Hypothalamus (tissue), 51 donors: Measurements from ENCODE around the gene INO80.
"Not testable (repeated sequence)": the region's sequence is repeated elsewhere in the genome, so short reads cannot be mapped to it uniquely, and the experiment has no call there.

Source experiments
- DNase-seq, 51 donors: peaks; one replicate each; lab custom pipeline; 2025; lab: John Stamatoyannopoulos, UW

INO80 gene, protein sequence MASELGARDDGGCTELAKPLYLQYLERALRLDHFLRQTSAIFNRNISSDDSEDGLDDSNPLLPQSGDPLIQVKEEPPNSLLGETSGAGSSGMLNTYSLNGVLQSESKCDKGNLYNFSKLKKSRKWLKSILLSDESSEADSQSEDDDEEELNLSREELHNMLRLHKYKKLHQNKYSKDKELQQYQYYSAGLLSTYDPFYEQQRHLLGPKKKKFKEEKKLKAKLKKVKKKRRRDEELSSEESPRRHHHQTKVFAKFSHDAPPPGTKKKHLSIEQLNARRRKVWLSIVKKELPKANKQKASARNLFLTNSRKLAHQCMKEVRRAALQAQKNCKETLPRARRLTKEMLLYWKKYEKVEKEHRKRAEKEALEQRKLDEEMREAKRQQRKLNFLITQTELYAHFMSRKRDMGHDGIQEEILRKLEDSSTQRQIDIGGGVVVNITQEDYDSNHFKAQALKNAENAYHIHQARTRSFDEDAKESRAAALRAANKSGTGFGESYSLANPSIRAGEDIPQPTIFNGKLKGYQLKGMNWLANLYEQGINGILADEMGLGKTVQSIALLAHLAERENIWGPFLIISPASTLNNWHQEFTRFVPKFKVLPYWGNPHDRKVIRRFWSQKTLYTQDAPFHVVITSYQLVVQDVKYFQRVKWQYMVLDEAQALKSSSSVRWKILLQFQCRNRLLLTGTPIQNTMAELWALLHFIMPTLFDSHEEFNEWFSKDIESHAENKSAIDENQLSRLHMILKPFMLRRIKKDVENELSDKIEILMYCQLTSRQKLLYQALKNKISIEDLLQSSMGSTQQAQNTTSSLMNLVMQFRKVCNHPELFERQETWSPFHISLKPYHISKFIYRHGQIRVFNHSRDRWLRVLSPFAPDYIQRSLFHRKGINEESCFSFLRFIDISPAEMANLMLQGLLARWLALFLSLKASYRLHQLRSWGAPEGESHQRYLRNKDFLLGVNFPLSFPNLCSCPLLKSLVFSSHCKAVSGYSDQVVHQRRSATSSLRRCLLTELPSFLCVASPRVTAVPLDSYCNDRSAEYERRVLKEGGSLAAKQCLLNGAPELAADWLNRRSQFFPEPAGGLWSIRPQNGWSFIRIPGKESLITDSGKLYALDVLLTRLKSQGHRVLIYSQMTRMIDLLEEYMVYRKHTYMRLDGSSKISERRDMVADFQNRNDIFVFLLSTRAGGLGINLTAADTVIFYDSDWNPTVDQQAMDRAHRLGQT (N-terminal part only)

DNA sequence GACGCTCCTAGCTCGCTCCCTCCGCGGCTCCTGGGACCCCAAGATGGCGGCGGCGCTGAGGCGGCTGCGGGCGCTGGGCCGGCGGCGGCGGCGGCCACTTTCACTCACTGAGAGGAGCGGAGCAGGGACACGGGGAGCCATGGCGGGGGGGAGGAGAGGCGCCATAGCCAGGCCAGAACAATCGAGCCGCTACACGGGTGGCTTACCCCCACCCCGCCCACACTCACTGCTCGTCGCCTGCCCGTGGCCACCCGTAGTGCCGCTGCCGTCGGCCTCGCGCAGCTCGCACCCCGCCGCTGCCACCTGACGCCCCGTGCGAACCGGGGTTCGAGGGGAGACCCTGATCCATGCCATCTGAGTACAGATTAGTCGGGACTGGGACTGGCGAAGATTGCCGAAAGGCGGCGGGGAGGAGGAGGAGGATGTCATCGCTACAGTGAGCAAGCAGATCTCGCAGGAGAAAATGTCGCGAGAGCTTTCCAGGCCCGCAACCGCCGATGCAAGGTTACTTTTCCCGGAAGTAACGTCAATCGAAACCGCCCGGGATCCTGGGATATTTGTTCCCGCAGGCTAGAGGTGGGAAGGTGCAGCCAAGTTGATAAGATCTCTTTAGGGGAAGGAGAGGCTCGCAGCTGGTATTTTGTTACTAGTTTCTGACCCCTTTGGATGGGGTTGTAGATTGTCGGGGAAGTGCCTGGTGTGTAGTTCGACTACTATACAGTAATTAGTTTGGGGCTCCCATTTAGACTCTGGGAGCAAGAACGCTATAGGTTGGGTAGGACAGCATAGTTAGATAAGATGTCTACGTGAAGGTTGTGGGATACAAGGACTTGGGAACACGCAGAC lies at the start of gene INO80:
Gene INO80 (minus strand): TSS at position 165 of the 846 bp plus-strand sequence. CDS start 19,970 bp downstream, outside the sequence.
- DNase-seq = peak; percentile 76 to 99 (median 95)

GRCh38 chr15:41161736-41162135 lies 45.7 kb upstream of the INO80 start:
- no peak for DNase-seq

GRCh38 chr15:41161336-41161735 lies 45.3 kb upstream of the INO80 start:
- no peak for DNase-seq

DNA sequence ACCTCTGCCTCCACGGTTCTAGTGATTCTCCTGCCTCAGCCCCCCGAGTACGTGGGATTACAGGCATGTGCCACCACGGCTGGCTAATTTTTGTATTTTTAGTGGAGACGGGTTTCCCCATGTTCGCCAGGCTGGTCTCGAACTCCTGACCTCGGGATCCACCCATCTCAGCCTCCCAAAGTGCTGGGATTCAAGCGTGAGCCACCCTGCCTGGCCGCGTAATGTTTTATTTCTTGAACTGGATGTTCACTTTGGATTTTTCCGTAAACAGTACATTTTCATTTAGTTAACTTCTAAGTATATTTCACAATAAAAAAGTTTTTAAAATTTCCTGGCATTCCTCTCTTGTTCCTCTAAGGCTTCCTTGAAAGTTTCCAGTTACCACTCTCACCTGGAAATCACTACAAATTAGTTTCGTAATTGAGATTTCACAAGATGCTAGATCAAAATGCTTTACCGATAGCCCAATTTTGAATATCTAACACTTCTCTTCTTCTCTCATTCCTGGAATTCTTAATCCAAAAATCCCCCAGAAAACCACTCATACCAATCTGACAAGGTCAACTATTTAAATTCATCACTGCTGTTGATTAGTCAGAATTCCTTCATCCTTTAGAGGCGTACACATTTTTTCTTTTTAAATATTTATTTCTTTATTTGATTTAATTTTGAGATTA lies 44.7 kb upstream of the INO80 start:
- DNase-seq = no peak

- DNase-seq = peak in 1 of 51 donors; percentile 0
These were observed 38.3 kb upstream of the INO80 start for GRCh38 chr15:41154412-41154811.

- no peak for DNase-seq
These were observed 37.7 kb upstream of the INO80 start for GRCh38 chr15:41153733-41154132.

DNA sequence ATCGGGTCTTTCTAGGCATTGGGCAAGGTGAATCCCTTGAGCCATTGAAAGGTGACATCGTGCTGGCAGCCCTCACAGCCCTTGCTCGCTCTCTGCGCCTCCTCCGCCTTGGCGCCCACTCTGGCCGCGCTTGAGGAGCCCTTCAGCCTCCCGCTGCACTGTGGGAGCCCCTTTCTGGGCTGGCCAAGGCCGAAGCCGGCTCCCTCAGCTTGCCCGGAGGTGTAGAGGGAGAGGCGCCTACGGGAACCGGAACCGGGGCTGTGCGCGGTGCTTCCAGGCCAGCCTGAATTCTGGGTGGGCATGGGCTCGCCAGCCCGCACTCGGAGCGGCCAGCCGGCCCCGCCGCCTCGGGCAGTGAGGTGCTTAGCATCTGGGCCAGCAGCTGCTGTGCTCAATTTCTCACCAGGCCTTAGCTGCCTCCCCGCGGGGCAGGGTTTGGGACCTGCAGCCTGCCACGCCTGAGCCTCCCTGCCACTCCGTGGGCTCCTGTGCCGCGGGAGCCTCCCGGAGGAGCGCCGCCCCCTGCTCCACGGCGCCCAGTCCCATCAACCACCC lies 35.4 kb upstream of the INO80 start:
- DNase-seq = no peak

DNA sequence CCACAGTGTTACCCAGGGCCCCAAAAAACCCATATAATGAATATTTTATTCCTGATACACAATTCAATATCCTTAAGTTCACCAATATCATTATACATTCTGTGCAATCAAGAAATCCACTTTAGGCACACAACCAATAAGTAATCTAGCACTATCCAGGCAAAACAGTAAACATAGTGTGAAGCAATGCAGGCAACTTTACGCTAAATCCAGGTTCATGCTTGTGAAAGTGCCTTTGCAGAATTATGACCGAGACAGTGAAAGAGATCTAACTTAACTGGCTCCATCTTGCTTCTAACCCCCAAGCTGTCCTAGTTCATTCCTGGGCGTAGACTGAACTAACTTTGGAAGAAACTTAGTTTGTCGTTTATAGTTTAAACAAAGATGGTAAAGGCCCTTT lies 34.2 kb upstream of the INO80 start:
- DNase-seq = no peak

DNA sequence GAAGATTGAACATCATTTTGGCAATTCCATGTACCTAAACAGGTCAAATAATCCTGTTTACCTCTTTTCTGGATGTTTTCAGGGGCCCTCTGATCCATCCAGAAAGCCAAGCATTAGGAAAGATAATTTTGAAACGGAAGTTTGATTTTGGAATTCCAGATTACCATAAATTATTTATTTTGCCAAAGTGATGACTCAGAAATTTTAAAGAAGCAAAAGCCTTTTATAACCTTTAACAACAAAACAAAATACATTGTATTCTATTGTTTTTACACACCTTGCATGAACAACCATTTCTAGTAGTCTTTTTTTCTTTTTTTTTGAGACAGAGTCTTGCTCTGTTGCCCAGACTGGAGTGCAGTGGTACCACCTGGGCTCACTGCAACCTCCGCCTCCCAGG lies 32.0 kb upstream of the INO80 start:
- DNase-seq = no peak

GRCh38 chr15:41139619-41140018 lies 23.5 kb upstream of the INO80 start:
- no peak for DNase-seq

DNA sequence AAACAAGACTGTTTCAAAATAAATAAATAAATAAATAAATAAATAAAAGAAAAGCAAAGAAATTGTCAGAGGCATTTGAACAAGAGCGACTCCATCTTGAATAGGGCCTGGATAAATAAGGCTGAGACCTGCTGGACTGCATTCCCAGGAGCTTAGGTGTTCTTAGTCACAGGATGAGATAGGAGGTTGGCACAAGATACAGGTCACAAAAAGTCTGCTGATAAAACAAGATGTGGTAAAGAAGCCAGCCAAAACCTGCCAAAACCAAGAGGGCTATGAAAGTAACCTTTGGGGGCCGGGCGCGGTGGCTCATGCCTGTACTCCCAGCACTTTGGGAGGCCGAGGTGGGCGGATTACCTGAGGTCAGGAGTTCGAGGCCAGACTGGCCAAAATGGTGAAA lies 23.0 kb upstream of the INO80 start:
- not testable (repeated sequence) for DNase-seq

GRCh38 chr15:41135580-41135979 lies 19.5 kb upstream of the INO80 start:
- DNase-seq = not testable (repeated sequence)

GRCh38 chr15:41133454-41133853 lies 17.4 kb upstream of the INO80 start:
- DNase-seq = no peak

DNA sequence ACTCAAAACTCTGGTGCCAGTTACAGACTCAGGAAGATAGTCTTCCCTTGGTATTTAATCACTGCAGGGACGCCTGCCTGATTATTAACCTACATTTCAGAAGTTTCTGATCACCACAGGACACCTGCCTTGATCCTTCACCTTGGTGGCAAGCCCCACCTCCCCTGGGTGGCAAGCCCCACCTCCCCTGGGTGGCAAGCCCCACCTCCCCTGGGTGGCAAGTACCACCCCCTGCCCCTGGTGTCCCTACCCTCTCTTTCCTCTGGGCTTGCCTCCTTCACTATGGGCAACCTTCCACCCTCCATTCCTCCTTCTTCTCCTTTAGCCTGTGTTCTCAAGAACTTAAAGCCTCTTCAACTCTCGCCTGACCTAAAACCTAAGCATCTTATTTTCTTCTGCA lies 16.0 kb upstream of the INO80 start:
- DNase-seq = not testable (repeated sequence)

DNA sequence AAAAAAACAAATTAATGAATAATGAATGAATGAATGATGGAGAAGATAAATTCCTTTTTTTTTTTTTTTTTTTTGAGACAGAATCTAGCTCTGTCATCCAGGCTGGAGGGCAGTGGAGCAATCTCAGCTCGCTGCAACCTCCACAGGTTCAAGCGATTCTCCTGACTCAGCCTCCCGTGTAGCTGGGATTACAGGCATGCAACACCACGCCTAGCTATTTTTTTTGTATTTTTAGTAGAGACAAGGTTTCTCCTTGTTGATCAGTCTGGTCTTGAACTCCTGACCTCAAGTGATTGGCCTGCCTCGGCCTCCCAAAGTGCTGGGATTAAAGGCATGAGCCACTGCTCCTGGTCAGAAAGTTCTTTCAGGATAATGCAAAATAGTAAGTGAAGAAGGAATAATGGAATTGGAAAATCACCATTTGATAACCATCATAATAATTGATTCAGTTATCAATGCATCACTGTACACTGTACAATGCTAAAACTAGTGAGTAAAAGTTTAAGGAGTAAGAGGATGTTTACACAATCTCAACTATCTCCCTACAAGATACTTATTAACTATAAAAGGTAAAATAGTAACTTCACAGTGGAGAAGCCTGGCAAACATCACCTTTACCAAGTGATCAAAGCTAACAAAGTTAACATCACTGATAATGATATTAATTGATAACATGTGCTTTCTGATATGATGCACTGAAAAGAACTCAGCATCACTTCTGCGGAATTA lies 12.3 kb upstream of the INO80 start:
- no peak for DNase-seq

- DNase-seq = peak in 1 of 51 donors; percentile 3
These were observed 10.0 kb upstream of the INO80 start for GRCh38 chr15:41125931-41126642.

GRCh38 chr15:41125063-41125669 lies 9.1 kb upstream of the INO80 start:
- DNase-seq = no peak
